HL-60 (cell line): ENCODE data around the gene ICA1.

Experiments
- DNase-seq, 2 experiments: peaks; one replicate each; pipeline ENCODE4 v3.0.0-alpha.2; 2010 to 2020; ENCODE audit warnings: low read depth in 1 of 2, low spot score in 1 of 2
- H3K27ac ChIP-seq: fragments of 250-450 bp; sonication (Bioruptor Pico); replicated peaks from 2 replicates; pipeline ENCODE4 v1.5.1; 2020; ENCODE audit warnings: mild to moderate bottlenecking, moderate library complexity
- H3K27me3 ChIP-seq: fragments of 250-450 bp; sonication (Bioruptor Pico); 2 replicates; pipeline ENCODE4 v1.5.1; 2021; ENCODE audit warnings: mild to moderate bottlenecking, moderate library complexity; ENCODE audit not compliant: insufficient read depth, poor library complexity, severe bottlenecking
- H3K4me3 ChIP-seq: replicated peaks from 2 replicates; pipeline ENCODE4 v1.5.1; 2011; ENCODE audit warnings: mild to moderate bottlenecking, control low read depth, low read length; ENCODE audit not compliant: insufficient read depth
- GABPA ChIP-seq: IDR thresholded peaks from 2 replicates; pipeline ENCODE4 v1.6.1; 2012; ENCODE audit warnings: low read depth
- POLR2AphosphoS5 ChIP-seq: IDR thresholded peaks from 2 replicates; pipeline ENCODE4 v1.6.1; 2012; ENCODE audit warnings: low read depth
- REST ChIP-seq: IDR thresholded peaks from 2 replicates; pipeline ENCODE4 v1.6.1; 2012; ENCODE audit warnings: low read depth; ENCODE audit not compliant: insufficient replicate concordance
- SPI1 ChIP-seq: IDR thresholded peaks from 2 replicates; pipeline ENCODE4 v1.6.1; 2012; ENCODE audit warnings: low read depth, mild to moderate bottlenecking, borderline replicate concordance
- TF ChIP-seq, protein P1 (sequence below): IDR thresholded peaks from one replicate; pipeline ENCODE4 v1.5.1; 2011; ENCODE audit warnings: low read length, control low read depth, inconsistent platforms; ENCODE audit not compliant: insufficient read depth

ICA1 gene

GRCh38 chr7:8205537-8205936, 56.4 kb downstream of the ICA1 start:
- Histone ChIP-seq H3K27me3 (no peaks in the 10 kb centered on the region), H3K4me3 (no peak overlapping the region), H3K27ac (no peak overlapping the region)
- no peak for DNase-seq
- TF ChIP-seq POLR2AphosphoS5: no peak
- no peak for TF ChIP-seq SPI1
- TF ChIP-seq, protein P1, sequence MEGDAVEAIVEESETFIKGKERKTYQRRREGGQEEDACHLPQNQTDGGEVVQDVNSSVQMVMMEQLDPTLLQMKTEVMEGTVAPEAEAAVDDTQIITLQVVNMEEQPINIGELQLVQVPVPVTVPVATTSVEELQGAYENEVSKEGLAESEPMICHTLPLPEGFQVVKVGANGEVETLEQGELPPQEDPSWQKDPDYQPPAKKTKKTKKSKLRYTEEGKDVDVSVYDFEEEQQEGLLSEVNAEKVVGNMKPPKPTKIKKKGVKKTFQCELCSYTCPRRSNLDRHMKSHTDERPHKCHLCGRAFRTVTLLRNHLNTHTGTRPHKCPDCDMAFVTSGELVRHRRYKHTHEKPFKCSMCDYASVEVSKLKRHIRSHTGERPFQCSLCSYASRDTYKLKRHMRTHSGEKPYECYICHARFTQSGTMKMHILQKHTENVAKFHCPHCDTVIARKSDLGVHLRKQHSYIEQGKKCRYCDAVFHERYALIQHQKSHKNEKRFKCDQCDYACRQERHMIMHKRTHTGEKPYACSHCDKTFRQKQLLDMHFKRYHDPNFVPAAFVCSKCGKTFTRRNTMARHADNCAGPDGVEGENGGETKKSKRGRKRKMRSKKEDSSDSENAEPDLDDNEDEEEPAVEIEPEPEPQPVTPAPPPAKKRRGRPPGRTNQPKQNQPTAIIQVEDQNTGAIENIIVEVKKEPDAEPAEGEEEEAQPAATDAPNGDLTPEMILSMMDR: no peak
- no peak for TF ChIP-seq GABPA
- no peak for TF ChIP-seq REST

DNA sequence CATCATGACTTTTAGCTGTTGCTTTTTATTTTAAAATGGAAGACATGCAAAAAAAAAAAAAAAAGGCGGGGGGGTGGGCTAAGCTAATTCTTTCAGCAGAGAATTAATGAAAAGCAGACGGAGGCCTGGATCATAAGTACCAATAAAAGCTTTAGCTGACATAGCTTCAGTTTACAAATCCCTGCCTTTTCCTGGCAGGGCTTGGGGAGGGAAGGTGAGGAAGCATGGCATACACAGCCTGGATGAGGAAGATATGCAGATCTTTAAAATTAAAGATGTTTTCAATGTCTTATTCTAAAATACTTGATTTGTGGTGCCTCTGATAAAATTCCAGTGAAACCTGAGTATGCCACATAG, 57.0 kb downstream of the ICA1 start:
- Histone ChIP-seq H3K27ac (no peak overlapping the region), H3K4me3 (no peak overlapping the region), H3K27me3 (no peaks in the 10 kb centered on the region)
- DNase-seq: no peak
- TF ChIP-seq GABPA (no peak), SPI1 (no peak), REST (no peak), POLR2AphosphoS5 (no peak)
- TF ChIP-seq, protein P1: no peak

DNA sequence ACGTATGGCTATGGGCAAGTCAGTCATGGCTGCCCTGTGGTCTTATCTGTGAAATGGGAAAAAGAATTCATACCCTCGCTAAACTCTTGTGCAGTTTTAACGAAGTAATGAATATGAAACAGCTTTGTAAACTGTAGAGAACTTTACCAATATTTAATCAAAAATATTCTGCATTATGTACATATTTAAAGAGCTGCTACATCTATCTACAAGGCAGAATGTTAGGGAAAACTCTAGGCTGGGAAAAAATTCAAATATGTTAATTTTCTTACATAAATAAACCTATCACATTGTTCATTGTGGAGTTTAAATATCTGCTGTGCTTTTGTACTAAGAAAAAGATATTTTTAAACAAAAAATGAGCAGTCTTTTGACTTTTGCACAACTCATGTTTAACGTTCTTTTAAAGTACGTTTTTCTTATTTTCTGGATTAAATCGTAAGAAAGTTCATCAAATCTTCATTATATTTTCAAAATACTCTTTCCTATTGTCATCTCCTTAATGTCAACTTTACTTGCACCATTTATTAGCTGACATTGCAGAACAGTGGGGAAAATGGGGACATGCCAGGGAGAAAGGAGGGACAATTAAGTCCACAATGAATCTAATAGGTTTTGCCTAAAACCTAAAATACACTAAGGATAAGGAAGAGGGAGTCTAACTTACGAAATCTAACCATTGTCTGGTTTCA, 57.5 kb downstream of the ICA1 start:
- no peak overlapping the region for H3K4me3 ChIP-seq
- no peak overlapping the region for H3K27ac ChIP-seq
- H3K27me3 ChIP-seq: no peaks in the 10 kb centered on the region
- TF ChIP-seq SPI1 (no peak), REST (no peak), POLR2AphosphoS5 (no peak), GABPA (no peak)
- TF ChIP-seq, protein P1: no peak
- no peak for DNase-seq
